Measurements from ENCODE around the gene TMEM207. TPM values are rescaled to one million over a fixed set of nuclear protein-coding genes. Genes with fewer than 3 reads are reported as not detected.

TMEM207 gene
- total and polyA plus RNA-seq, 2 of the 13 experiments (the other 11 are each of a cell fraction or from before 2014, with no cell fraction given), result not detected

GRCh38 chr3:190455828-190456227 is 6.1 kb upstream of the TMEM207 start:
- no peak overlapping the region for H3K4me3 ChIP-seq (replicated peaks in 1 of 3; ENCODE audit: insufficient read depth in 1 of 3, low read depth in 2 of 3, low read length in 3 of 3)
- WGBS (ENCODE audit: low lambda C conversion rate), result 0% methylated on average over 2 of the region's 2 CpGs
- H3K27ac ChIP-seq (ENCODE audit: extremely low read length, insufficient read depth, low read length), result no peak overlapping the region
- H2AFZ ChIP-seq (ENCODE audit: low read length), result no peak overlapping the region
- FAIRE-seq (no peak), DNase-seq (ENCODE audit: low spot score) (no peak), ATAC-seq (no peak)
- no peaks in the 10 kb centered on the region for H3K9me3 ChIP-seq (ENCODE audit: low read length)
- ChIA-PET POLR2A (no interaction called here), CTCF (ENCODE audit: low intra/inter-chr PET ratio, low total read pairs) (no interaction called here)
- H3K4me2 ChIP-seq (ENCODE audit: low read depth, low read length), result no peak overlapping the region
- no TSS peak for BruUV-seq (replicated peaks)
- no peaks in the 10 kb centered on the region for H3K27me3 ChIP-seq (ENCODE audit: control insufficient read depth in 1 of 2, insufficient read depth in 2 of 2, low read length in 2 of 2)
- in situ Hi-C loops (cut with HindIII; ENCODE audit: extremely low pct_ligation_motif_present, low pct_unique_long_range_greater_than_20kb) (no loop called here), intact Hi-C loops (cut with micrococcal nuclease; ENCODE audit: unreplicated experiment) (no loop called here)
- TF ChIP-seq ZBTB34 (CRISPR knock-in tag; IDR thresholded peaks at IDR 0.05) (no peak), FOSL2 (CRISPR knock-in tag; IDR thresholded peaks at IDR 0.05) (no peak), ZFP91 (CRISPR knock-in tag; IDR thresholded peaks at IDR 0.05; ENCODE audit: borderline replicate concordance) (no peak), NCOA5 (CRISPR knock-in tag; IDR thresholded peaks at IDR 0.05) (no peak), SMARCC2 (IDR thresholded peaks at IDR 0.05) (no peak), ETS1 (CRISPR knock-in tag; IDR thresholded peaks at IDR 0.05) (no peak), NFE2L1 (CRISPR knock-in tag; IDR thresholded peaks at IDR 0.05; ENCODE audit: borderline replicate concordance) (no peak), SNAPC2 (CRISPR knock-in tag; IDR thresholded peaks at IDR 0.05) (no peak), POLR2G (IDR thresholded peaks at IDR 0.05; ENCODE audit: low read depth, low read length) (no peak)
- TF ChIP-seq, protein P1, sequence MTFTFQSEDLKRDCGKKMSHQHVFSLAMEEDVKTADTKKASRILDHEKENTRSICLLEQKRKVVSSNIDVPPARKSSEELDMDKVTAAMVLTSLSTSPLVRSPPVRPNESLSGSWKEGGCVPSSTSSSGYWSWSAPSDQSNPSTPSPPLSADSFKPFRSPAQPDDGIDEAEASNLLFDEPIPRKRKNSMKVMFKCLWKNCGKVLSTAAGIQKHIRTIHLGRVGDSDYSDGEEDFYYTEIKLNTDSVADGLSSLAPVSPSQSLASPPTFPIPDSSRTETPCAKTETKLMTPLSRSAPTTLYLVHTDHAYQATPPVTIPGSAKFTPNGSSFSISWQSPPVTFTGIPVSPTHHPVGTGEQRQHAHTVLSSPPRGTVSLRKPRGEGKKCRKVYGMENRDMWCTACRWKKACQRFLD (CRISPR knock-in tag; IDR thresholded peaks at IDR 0.05; ENCODE audit: borderline replicate concordance), result no peak
- H3K36me3 ChIP-seq (replicated peaks in 1 of 2; ENCODE audit: control insufficient read depth in 1 of 2, insufficient read depth in 2 of 2, low read length in 2 of 2), result no peaks in the 10 kb centered on the region
- H4K20me1 ChIP-seq (ENCODE audit: insufficient read depth, low read length), result no peaks in the 10 kb centered on the region
- H3K4me1 ChIP-seq (ENCODE audit: insufficient read depth, low read length), result no peaks in the 10 kb centered on the region
- no peaks in the 10 kb centered on the region for H3K79me2 ChIP-seq (ENCODE audit: insufficient read depth, low read length)
- no peak overlapping the region for H3K9ac ChIP-seq (ENCODE audit: insufficient read depth, low read depth, low read length)
